ENCODE results near the gene GTPBP4.

The GTPBP4 gene

DNA sequence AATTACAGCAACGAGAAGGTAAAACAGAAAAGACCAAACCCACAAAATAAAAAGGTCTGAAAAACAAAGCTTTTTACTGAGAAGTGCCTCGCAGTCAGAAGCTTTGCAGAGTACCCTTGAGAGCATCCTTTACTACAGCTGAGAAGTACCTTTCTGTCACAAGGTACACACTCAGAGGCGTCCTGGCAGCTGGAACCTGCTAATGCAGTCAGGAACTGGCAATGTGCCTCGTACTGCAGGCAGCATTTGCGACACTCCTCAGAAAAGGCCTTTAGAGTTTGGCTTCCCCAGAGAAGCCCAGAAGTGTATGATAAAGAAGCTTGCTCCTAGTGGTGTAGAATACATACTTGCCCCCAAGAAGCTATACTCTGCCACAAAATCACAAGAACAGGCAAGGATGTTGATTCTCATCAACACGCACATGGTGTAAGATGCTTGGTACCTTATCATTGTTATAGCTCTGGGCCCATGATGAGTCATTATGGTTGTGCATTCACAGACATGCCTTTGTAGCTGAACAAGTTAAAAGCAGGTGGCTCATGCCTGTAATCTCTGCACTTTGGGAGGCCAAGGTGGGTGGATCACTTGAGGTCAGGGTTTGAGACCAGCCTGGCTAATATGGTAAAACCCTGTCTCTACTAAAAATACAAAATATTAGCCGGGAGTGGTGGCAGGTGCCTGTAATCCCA is 2.0 kb upstream of the GTPBP4 start:
- H3K4me3 ChIP-seq (ENCODE audit: low read depth, low read length), result no peak overlapping the region
- H3K9ac ChIP-seq, result no peak overlapping the region
- peaks cover 16% of the 10 kb centered on the region for H3K4me1 ChIP-seq
- H2AFZ ChIP-seq, result no peak overlapping the region
- no peak overlapping the region for H3K4me2 ChIP-seq (ENCODE audit: low read length)
- H3K79me2 ChIP-seq, result peaks cover 30% of the 10 kb centered on the region
- H3K36me3 ChIP-seq (ENCODE audit: control insufficient read depth, insufficient read depth, low read length), result no peaks in the 10 kb centered on the region
- H3K27ac ChIP-seq, result no peak overlapping the region
- no peaks in the 10 kb centered on the region for H3K9me3 ChIP-seq (ENCODE audit: control insufficient read depth, low read length)
- no peaks in the 10 kb centered on the region for H3K27me3 ChIP-seq (ENCODE audit: control insufficient read depth, insufficient read depth, low read length)
- no peak for TF ChIP-seq CTCF (IDR thresholded peaks at IDR 0.05)

DNA sequence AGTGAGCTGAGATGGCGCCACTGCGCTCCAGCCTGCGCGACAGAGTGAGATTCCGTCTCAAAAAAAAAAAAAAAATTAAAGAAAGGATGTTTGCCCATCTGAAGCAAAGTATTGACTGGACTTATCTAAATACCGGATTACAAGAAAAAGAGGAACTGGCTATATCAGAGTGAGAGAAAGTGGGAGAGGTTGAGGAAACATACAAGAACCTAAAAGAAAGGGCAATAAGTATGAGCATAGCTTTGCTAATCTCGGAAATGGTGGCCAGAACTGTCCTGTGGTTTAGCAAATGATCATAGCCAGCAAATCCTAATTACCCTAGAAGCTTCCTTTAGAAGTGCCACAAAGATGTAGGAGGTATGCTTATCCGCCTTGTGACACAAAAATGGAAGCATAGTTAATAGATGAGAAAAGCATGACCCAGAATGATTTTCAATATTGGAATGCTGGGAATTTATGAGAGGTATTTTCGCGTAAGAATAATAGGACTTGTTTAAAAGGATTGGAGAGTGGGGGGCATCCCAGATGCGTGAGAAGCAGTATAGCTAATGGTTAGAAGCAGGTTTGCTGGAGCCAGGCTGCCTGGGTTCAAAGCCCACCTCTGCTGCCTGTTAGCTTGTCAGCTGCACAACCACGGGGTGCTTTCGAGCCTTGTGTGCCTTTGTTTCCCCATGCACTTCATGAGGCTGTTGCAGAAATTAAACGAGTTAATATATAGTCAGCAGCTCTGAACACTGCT is 1.2 kb upstream of the GTPBP4 start:
- Histone ChIP-seq H3K9ac (no peak overlapping the region), H3K27ac (no peak overlapping the region), H3K36me3 (ENCODE audit: control insufficient read depth, insufficient read depth, low read length) (no peaks in the 10 kb centered on the region), H3K79me2 (peaks cover 30% of the 10 kb centered on the region), H3K4me1 (peaks cover 16% of the 10 kb centered on the region), H3K27me3 (ENCODE audit: control insufficient read depth, insufficient read depth, low read length) (no peaks in the 10 kb centered on the region), H3K4me2 (ENCODE audit: low read length) (peak overlapping the region; percentile 77), H3K4me3 (ENCODE audit: low read depth, low read length) (peak overlapping the region; percentile 89), H2AFZ (peak overlapping the region; percentile 91), H3K9me3 (ENCODE audit: control insufficient read depth, low read length) (no peaks in the 10 kb centered on the region)
- no peak for TF ChIP-seq CTCF (IDR thresholded peaks at IDR 0.05)

- no peaks in the 10 kb centered on the region for H3K36me3 ChIP-seq (ENCODE audit: control insufficient read depth, insufficient read depth, low read length)
- no peaks in the 10 kb centered on the region for H3K9me3 ChIP-seq (ENCODE audit: control insufficient read depth, low read length)
- H3K27me3 ChIP-seq (ENCODE audit: control insufficient read depth, insufficient read depth, low read length), result no peaks in the 10 kb centered on the region
- H3K4me3 ChIP-seq (ENCODE audit: low read depth, low read length), result peak overlapping the region; percentile 89
- H3K27ac ChIP-seq, result peak overlapping the region; percentile 82
- H2AFZ ChIP-seq, result peak overlapping the region; percentile 91
- peak overlapping the region; percentile 77 for H3K4me2 ChIP-seq (ENCODE audit: low read length)
- TF ChIP-seq CTCF (IDR thresholded peaks at IDR 0.05), result no peak
- peaks cover 16% of the 10 kb centered on the region for H3K4me1 ChIP-seq
- peaks cover 30% of the 10 kb centered on the region for H3K79me2 ChIP-seq
- peak overlapping the region; percentile 72 for H3K9ac ChIP-seq
These were observed 689 bp upstream of the GTPBP4 start for GRCh38 chr10:987620-987869.

DNA sequence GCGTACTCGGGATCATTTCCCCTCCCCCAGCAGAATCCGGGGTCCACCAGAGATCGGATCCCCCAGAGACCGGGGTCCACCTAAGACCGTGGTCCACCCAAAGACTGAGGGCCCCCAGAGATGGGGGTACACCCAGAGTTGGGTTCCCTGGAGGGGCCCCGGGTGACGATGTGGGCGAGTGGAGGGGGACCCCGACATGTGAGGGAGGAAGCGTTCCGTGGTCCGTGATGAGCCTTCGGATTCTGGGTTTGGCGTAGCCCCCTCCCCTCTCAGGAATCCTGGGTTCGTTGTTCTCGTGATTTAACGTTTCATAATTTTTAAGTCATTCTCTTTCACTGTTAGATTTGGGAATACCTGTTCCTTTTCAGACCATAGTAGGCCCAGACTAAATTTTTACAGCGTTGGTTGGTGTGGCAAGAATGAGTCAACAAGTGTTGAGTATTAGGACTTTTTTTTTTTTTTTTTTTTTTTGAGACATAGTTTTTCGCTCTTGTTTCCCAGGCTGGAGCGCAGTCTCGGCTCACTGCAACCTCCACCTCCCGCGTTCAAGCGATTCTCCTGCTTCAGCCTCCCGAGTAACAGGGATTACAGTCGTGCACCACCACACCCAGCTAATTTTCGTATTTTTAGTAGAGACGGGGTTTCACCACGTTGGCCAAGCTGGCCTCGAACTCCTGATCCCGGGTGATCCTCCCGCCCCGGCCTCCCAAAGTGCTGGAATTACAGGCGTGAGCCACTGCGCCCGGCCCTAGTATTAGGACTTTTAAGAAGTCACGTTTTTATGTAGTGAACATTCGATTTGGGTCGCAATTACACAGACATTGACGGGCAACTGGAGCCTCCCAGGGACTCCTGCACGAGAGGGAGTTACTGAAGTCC is 672 bp downstream of the GTPBP4 start:
- H3K4me2 ChIP-seq (ENCODE audit: low read length), result peak overlapping the region; percentile 89
- H3K4me1 ChIP-seq, result peaks cover 16% of the 10 kb centered on the region
- H3K79me2 ChIP-seq, result peaks cover 30% of the 10 kb centered on the region
- H3K9me3 ChIP-seq (ENCODE audit: control insufficient read depth, low read length), result no peaks in the 10 kb centered on the region
- no peaks in the 10 kb centered on the region for H3K36me3 ChIP-seq (ENCODE audit: control insufficient read depth, insufficient read depth, low read length)
- peak overlapping the region; percentile 82 for H3K27ac ChIP-seq
- H3K27me3 ChIP-seq (ENCODE audit: control insufficient read depth, insufficient read depth, low read length), result no peaks in the 10 kb centered on the region
- H2AFZ ChIP-seq, result peak overlapping the region; percentile 91
- peak overlapping the region; percentile 89 for H3K4me3 ChIP-seq (ENCODE audit: low read depth, low read length)
- peak overlapping the region; percentile 72 for H3K9ac ChIP-seq
- no peak for TF ChIP-seq CTCF (IDR thresholded peaks at IDR 0.05)

Data from parathyroid adenoma (tissue), 2 donors.